IPS-18a (cell line): ENCODE measurements around the gene PODNL1.

Experiments used
- H3K27ac ChIP-seq: one replicate; pipeline ENCODE4 v1.5.1; 2013; ENCODE audit warnings: low read length
- H3K27me3 ChIP-seq: one replicate; pipeline ENCODE4 v1.6.1; 2013; ENCODE audit warnings: mild to moderate bottlenecking, low read length; ENCODE audit not compliant: control insufficient read depth, insufficient read depth
- H3K36me3 ChIP-seq: one replicate; pipeline ENCODE4 v1.6.1; 2013; ENCODE audit warnings: low read depth, low read length; ENCODE audit not compliant: control insufficient read depth
- H3K4me1 ChIP-seq: one replicate; pipeline ENCODE4 v1.6.1; 2013; ENCODE audit warnings: low read depth, low read length; ENCODE audit not compliant: control insufficient read depth
- H3K4me3 ChIP-seq: one replicate; pipeline ENCODE4 v1.5.1; 2013; ENCODE audit warnings: low read length
- H3K9ac ChIP-seq: one replicate; pipeline ENCODE4 v1.6.1; 2013; ENCODE audit warnings: mild to moderate bottlenecking, low read length, moderate library complexity
- H3K9me3 ChIP-seq: one replicate; pipeline ENCODE4 v1.6.1; 2013; ENCODE audit warnings: low read depth, low read length; ENCODE audit not compliant: control insufficient read depth

Gene PODNL1, protein sequence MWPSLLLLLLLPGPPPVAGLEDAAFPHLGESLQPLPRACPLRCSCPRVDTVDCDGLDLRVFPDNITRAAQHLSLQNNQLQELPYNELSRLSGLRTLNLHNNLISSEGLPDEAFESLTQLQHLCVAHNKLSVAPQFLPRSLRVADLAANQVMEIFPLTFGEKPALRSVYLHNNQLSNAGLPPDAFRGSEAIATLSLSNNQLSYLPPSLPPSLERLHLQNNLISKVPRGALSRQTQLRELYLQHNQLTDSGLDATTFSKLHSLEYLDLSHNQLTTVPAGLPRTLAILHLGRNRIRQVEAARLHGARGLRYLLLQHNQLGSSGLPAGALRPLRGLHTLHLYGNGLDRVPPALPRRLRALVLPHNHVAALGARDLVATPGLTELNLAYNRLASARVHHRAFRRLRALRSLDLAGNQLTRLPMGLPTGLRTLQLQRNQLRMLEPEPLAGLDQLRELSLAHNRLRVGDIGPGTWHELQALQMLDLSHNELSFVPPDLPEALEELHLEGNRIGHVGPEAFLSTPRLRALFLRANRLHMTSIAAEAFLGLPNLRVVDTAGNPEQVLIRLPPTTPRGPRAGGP

GRCh38 chr19:13938301-13939064 lies at the start of gene PODNL1:
PODNL1 (minus strand) TSS chr19:13938417; CDS start chr19:13938181, 236 bp downstream.
- Histone ChIP-seq H3K9ac (no peak within 1 kb of the TSS), H3K9me3 (no peaks in the 10 kb centered on the region), H3K27ac (no peak within 1 kb of the TSS), H3K4me1 (peaks cover 9% of the 10 kb centered on the region), H3K4me3 (no peak within 1 kb of the TSS), H3K27me3 (no peaks in the 10 kb centered on the region), H3K36me3 (no peaks in the 10 kb centered on the region)

- Histone ChIP-seq H3K9ac (peak overlapping the region; percentile 52), H3K4me3 (no peak overlapping the region)
Measured at GRCh38 chr19:13987101-13987890, 49.1 kb upstream of the PODNL1 start.

DNA sequence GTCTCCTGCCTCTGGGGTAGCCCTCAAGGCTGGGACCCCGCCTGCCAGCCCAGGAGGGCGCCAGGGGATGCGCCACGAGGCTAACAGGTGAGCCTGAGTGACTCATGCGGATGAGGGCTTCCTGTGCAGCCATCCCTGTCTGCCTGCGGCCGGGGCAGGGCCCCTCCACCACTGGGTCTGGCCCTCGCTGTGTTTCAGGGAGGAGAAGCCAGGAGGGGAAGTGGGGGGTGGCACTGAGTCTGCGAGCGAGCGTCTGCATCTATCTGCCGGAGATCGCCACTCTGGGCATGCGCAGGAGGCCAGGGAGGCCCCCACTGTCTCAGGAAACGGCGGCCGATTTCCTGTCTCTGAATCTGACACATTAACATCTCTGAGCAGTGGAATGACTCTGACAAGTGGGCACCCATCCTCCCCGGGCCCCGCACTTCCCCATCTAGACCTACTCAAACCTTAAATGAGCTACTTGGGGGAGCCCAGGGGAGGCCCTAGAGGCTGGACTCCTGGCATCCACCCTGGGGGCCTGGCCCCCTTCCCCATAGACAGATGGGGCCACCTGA lies 48.2 kb upstream of the PODNL1 start:
- peak overlapping the region; percentile 39 for H3K4me3 ChIP-seq

More at GRCh38 chr19:13987101-13987890, 49.1 kb upstream of the PODNL1 start:
- Histone ChIP-seq H3K36me3 (no peaks in the 10 kb centered on the region), H3K4me1 (peaks cover 27% of the 10 kb centered on the region), H3K27ac (peak overlapping the region; percentile 47), H3K9me3 (no peaks in the 10 kb centered on the region), H3K27me3 (no peaks in the 10 kb centered on the region)

GRCh38 chr19:13985771-13986347 lies 47.6 kb upstream of the PODNL1 start:
- Histone ChIP-seq H3K36me3 (no peaks in the 10 kb centered on the region), H3K4me1 (peaks cover 27% of the 10 kb centered on the region), H3K4me3 (peak overlapping the region; percentile 39), H3K27me3 (no peaks in the 10 kb centered on the region), H3K9me3 (no peaks in the 10 kb centered on the region), H3K9ac (peak overlapping the region; percentile 52), H3K27ac (peak overlapping the region; percentile 80)

More for the DNA sequence above, 48.2 kb upstream of the PODNL1 start:
- Histone ChIP-seq H3K27me3 (no peaks in the 10 kb centered on the region), H3K27ac (peak overlapping the region; percentile 80), H3K9ac (peak overlapping the region; percentile 52), H3K36me3 (no peaks in the 10 kb centered on the region), H3K4me1 (peaks cover 27% of the 10 kb centered on the region), H3K9me3 (no peaks in the 10 kb centered on the region)

- H3K27me3 ChIP-seq, result no peaks in the 10 kb centered on the region
- no peak overlapping the region for H3K4me3 ChIP-seq
- H3K4me1 ChIP-seq, result peaks cover 27% of the 10 kb centered on the region
- no peaks in the 10 kb centered on the region for H3K36me3 ChIP-seq
- peak overlapping the region; percentile 80 for H3K27ac ChIP-seq
- no peaks in the 10 kb centered on the region for H3K9me3 ChIP-seq
- peak overlapping the region; percentile 52 for H3K9ac ChIP-seq
Measured at GRCh38 chr19:13984875-13985741, 46.9 kb upstream of the PODNL1 start.

DNA sequence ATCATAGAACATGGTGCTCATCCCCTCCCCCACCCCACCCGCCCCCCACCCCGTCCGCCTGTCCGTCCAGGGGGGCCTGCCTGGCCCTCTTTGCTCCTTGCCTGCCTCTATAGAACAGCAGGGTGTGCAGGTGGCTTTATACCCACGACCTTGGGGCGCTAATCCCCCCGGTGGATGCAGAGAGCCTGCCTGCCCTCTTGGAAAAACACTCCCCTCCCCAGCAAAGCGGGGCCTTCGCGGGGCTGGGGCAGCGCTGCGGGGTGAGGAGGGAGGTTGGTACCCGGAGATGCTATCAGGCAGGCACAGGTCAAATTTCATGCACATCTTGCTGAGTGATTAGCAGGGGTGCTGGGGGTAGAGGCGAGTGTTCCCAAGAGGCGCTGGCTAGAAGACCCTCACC lies 46.0 kb upstream of the PODNL1 start:
- no peaks in the 10 kb centered on the region for H3K36me3 ChIP-seq
- no peak overlapping the region for H3K4me3 ChIP-seq
- no peak overlapping the region for H3K27ac ChIP-seq
- H3K4me1 ChIP-seq, result peaks cover 27% of the 10 kb centered on the region
- H3K27me3 ChIP-seq, result no peaks in the 10 kb centered on the region
- no peaks in the 10 kb centered on the region for H3K9me3 ChIP-seq
- no peak overlapping the region for H3K9ac ChIP-seq

DNA sequence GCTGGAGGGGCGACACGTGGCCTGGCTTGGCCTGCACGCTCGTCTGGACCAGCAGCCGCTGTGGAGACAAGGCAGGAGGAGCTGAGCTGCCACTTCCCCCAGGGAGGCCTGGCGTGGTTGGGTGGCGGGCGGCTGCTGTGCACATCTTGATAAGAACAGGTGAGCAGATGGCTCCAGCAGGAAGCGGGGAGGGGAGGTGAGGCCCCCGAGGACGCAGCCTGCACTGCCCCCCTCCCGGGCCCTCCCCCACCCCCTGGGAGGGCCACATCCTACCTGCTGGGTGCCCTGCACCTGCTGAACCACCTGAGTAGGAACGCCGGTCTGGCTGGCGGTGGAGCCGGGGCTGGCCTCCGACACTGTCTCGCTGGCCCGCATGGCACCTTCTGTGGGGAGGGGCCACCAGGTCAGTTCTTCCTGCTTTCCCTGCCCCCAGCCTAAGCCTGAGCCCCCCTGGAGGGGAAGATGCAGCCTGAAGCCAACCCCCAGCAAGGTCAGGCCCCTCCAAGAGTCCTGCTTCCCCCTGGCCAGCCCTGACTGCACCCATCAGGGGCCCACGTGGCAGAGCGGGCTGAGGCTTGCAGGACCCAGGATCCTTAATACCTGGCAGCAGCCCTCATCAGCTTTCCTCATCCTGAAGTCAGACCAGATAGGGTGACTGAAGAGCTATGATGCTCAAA lies 45.1 kb upstream of the PODNL1 start:
- H3K9ac ChIP-seq, result no peak overlapping the region
- no peak overlapping the region for H3K27ac ChIP-seq
- no peaks in the 10 kb centered on the region for H3K36me3 ChIP-seq
- H3K4me3 ChIP-seq, result no peak overlapping the region
- H3K4me1 ChIP-seq, result peaks cover 27% of the 10 kb centered on the region
- H3K27me3 ChIP-seq, result no peaks in the 10 kb centered on the region
- no peaks in the 10 kb centered on the region for H3K9me3 ChIP-seq

DNA sequence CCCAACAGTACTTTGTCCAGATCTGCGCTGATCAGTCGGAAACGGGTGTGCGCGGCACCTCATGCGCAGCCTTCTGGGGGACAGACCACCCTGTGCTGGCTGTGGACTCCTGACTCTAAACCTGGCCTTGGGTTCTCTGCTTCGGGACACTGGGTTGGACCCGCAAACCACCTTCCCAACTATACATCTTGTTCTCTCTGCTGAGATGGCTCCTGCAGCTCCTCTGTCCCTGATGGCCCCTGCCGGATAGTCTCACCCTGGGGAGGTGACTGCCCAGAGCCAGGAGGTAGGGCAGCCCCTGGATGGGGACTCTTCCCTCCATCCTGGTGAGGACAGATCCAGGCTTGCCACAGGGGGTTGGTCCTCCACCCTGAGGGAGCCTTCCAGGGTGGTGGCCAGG lies 44.6 kb upstream of the PODNL1 start:
- Histone ChIP-seq H3K9ac (no peak overlapping the region), H3K9me3 (no peaks in the 10 kb centered on the region), H3K27ac (no peak overlapping the region), H3K4me1 (peaks cover 30% of the 10 kb centered on the region), H3K27me3 (no peaks in the 10 kb centered on the region), H3K36me3 (no peaks in the 10 kb centered on the region), H3K4me3 (no peak overlapping the region)

GRCh38 chr19:13981988-13982501 lies 43.8 kb upstream of the PODNL1 start:
- Histone ChIP-seq H3K9ac (no peak overlapping the region), H3K27me3 (no peaks in the 10 kb centered on the region), H3K9me3 (no peaks in the 10 kb centered on the region), H3K27ac (no peak overlapping the region), H3K36me3 (no peaks in the 10 kb centered on the region), H3K4me3 (no peak overlapping the region), H3K4me1 (peaks cover 23% of the 10 kb centered on the region)
